ENCODE results near the gene NFKBIZ. TPM values are rescaled to one million over a fixed set of nuclear protein-coding genes. Genes with fewer than 3 reads are reported as not detected.

Gene NFKBIZ
- total and polyA plus RNA-seq, 2 donors (not counting 3 experiments of a cell fraction or from before 2014, with no cell fraction given), result 17.5 to 28.9 TPM

- no peak for FAIRE-seq
- H3K36me3 ChIP-seq (ENCODE audit: control insufficient read depth in 2 of 2, extremely low read depth in 1 of 2, insufficient read depth in 2 of 2, low read length in 2 of 2), result peaks cover 40 to 61% of the 10 kb centered on the region in 2 experiments
- DNase-seq (ENCODE audit: low read depth, low spot score), result no peak
- H3K4me2 ChIP-seq (ENCODE audit: insufficient read depth, low read length), result no peak overlapping the region
- no peaks in the 10 kb centered on the region for H4K20me1 ChIP-seq (replicated peaks; ENCODE audit: control insufficient read depth, extremely low read depth, insufficient read depth, low read length)
- H3K27ac ChIP-seq (ENCODE audit: insufficient read depth, low read depth, low read length), result no peak overlapping the region
- intact Hi-C loops (cut with micrococcal nuclease) (no loop called here), dilution Hi-C loops (cut with MboI; ENCODE audit: extremely low pct_ligation_motif_present, low sequenced_read_pairs) (loop anchor here (25.0 kb wide), 1 partner anchor 305 kb away; no protein-coding TSS in a partner anchor)
- no peaks in the 10 kb centered on the region for H3K9me1 ChIP-seq (replicated peaks; ENCODE audit: control insufficient read depth, extremely low read depth, insufficient read depth, low read length)
- POLR2A ChIA-PET, result no interaction called here
- peaks cover 36% of the 10 kb centered on the region for H3K79me2 ChIP-seq (ENCODE audit: control insufficient read depth, insufficient read depth, low read length)
- H2AFZ ChIP-seq (ENCODE audit: low read depth, low read length), result no peak overlapping the region
- no peak overlapping the region for H3K9ac ChIP-seq (replicated peaks; ENCODE audit: extremely low read depth, insufficient read depth, low read length)
- CTCF ChIA-PET, result interaction anchor here (3.2 kb wide), 1 partner anchor 367 kb away, joined by 13 read pairs; no protein-coding TSS in a partner anchor
- H3K4me3 ChIP-seq (replicated peaks in 1 of 3; ENCODE audit: insufficient read depth in 1 of 3, low read depth in 1 of 3, low read length in 3 of 3), result no peak overlapping the region
- H3K9me3 ChIP-seq (replicated peaks; ENCODE audit: control insufficient read depth, insufficient read depth, low read length), result no peaks in the 10 kb centered on the region
- no TSS peak for BruUV-seq (replicated peaks)
- no peak for TF ChIP-seq JUN (IDR thresholded peaks at IDR 0.05; ENCODE audit: borderline replicate concordance, insufficient read depth, insufficient read length, low read depth)
- TF ChIP-seq POLR2A (IDR thresholded peaks at IDR 0.05; ENCODE audit: low read depth, low read length), result no peak
- TF ChIP-seq EZH2 (IDR thresholded peaks at IDR 0.05; ENCODE audit: borderline replicate concordance, low read depth, low read length, severe bottlenecking), result no peak
- TF ChIP-seq POLR2AphosphoS5 (IDR thresholded peaks at IDR 0.05; ENCODE audit: insufficient read depth, low read depth, low read length), result no peak
- TF ChIP-seq CTCF (IDR thresholded peaks at IDR 0.05; ENCODE audit: extremely low read depth in 1 of 2, insufficient read depth in 1 of 2, low read depth in 1 of 2, low read length in 2 of 2), result no peak
- no peak for TF ChIP-seq MYC (IDR thresholded peaks at IDR 0.05; ENCODE audit: low read depth, low read length)
- no peak for TF ChIP-seq MAX (IDR thresholded peaks at IDR 0.05; ENCODE audit: insufficient read depth, insufficient read length)
- no peak for TF ChIP-seq GATA2 (IDR thresholded peaks at IDR 0.05; ENCODE audit: insufficient read depth, insufficient read length, low read depth, low read length)
- no peak for TF ChIP-seq FOS (IDR thresholded peaks at IDR 0.05; ENCODE audit: borderline replicate concordance, insufficient read depth, low read length)
- peaks cover 2% of the 10 kb centered on the region for H3K4me1 ChIP-seq (ENCODE audit: control insufficient read depth, extremely low read depth, insufficient read depth, low read length)
- H3K27me3 ChIP-seq (ENCODE audit: control insufficient read depth in 2 of 2, insufficient read depth in 2 of 2, low read length in 2 of 2), result no peaks in the 10 kb centered on the region
Observed at GRCh38 chr3:101857301-101857741, 8.0 kb downstream of the NFKBIZ start.
